Calu3 (cell line): Measurements from ENCODE around the gene PMAIP1. TPM values are rescaled to one million over a fixed set of nuclear protein-coding genes. Genes with fewer than 3 reads are reported as not detected.

Experiments
- BruUV-seq: library from RNA; stranded (reverse); fragments of 400-500 nt; replicated peaks from 2 replicates; lab custom pipeline; 2021; lab: Mats Ljungman, UMichigan
- CTCF ChIA-PET: fragments of 300-600 bp; sonication (Branson Sonifier 250); formaldehyde crosslinking; loops from one replicate; lab custom pipeline; 2022; ENCODE audit warnings: antibody characterized with exemption; lab: Charles Lee
- DNase-seq: peaks from one replicate; pipeline ENCODE4 v3.0.0; 2022
- H3K27ac Mint-ChIP-seq: one replicate; pipeline ENCODE4 v1.8.0; 2022; ENCODE audit warnings: mixed read lengths; ENCODE audit not compliant: unreplicated experiment
- H3K27me3 Mint-ChIP-seq: one replicate; pipeline ENCODE4 v1.8.0; 2022; ENCODE audit warnings: mixed read lengths; ENCODE audit not compliant: unreplicated experiment
- H3K36me3 Mint-ChIP-seq: one replicate; pipeline ENCODE4 v1.8.0; 2022; ENCODE audit warnings: mild to moderate bottlenecking, moderate library complexity, mixed read lengths; ENCODE audit not compliant: insufficient read depth, unreplicated experiment
- H3K4me1 Mint-ChIP-seq: one replicate; pipeline ENCODE4 v1.8.0; 2022; ENCODE audit warnings: mild to moderate bottlenecking, low read depth, mixed read lengths; ENCODE audit not compliant: unreplicated experiment
- H3K4me3 Mint-ChIP-seq: one replicate; pipeline ENCODE4 v1.8.0; 2022; ENCODE audit warnings: mild to moderate bottlenecking, low read depth, moderate library complexity, mixed read lengths; ENCODE audit not compliant: unreplicated experiment
- H3K9me3 Mint-ChIP-seq: one replicate; pipeline ENCODE4 v1.8.0; 2022; ENCODE audit warnings: low read depth, mixed read lengths; ENCODE audit not compliant: unreplicated experiment
- intact Hi-C: fragments of 100-400 bp; cut with micrococcal nuclease; formaldehyde crosslinking; loops from one replicate; pipeline ENCODE4 v1.10.0; 2022; ENCODE audit not compliant: unreplicated experiment
- total RNA-seq: library from RNA; stranded (reverse); gene quantifications from 2 replicates; pipeline ENCODE4 v1.2.3, GENCODE V29; 2022
- TF ChIP-seq, protein P1 (sequence below): fragments of 200-600 bp; IDR thresholded peaks from one replicate; pipeline ENCODE4 v1.8.0; 2022; ENCODE audit warnings: antibody characterized with exemption; ENCODE audit not compliant: unreplicated experiment

Gene PMAIP1
- total RNA-seq, 1 experiment from 2014 or later, result 56.1 TPM

DNA sequence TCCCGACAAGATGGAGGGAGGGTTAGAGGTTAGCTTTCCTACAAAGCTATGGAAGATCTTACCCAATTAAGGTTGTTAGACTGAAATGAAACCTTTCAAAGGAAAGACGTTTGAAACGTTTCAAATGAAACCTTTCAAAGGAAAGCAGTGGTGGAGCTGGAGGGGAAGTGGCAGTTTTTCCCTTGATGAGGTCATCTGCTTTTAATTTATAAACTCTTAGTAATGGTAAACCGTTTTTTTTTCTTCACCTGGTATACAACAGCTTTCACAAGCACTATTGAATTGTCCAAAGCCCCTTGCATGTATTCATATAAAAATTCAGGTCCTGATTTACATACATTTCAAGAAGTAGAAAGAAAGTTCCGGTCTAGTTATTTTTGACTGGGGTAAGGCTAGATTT is 7.4 kb downstream of the PMAIP1 start:
- no peak overlapping the region for H3K4me3 Mint-ChIP-seq
- no peak for DNase-seq
- H3K27ac Mint-ChIP-seq, result peak overlapping the region; percentile 18
- H3K36me3 Mint-ChIP-seq, result peaks cover 27% of the 10 kb centered on the region
- peaks cover 2% of the 10 kb centered on the region for H3K9me3 Mint-ChIP-seq
- intact Hi-C loops, result no loop called here
- TF ChIP-seq, protein P1, sequence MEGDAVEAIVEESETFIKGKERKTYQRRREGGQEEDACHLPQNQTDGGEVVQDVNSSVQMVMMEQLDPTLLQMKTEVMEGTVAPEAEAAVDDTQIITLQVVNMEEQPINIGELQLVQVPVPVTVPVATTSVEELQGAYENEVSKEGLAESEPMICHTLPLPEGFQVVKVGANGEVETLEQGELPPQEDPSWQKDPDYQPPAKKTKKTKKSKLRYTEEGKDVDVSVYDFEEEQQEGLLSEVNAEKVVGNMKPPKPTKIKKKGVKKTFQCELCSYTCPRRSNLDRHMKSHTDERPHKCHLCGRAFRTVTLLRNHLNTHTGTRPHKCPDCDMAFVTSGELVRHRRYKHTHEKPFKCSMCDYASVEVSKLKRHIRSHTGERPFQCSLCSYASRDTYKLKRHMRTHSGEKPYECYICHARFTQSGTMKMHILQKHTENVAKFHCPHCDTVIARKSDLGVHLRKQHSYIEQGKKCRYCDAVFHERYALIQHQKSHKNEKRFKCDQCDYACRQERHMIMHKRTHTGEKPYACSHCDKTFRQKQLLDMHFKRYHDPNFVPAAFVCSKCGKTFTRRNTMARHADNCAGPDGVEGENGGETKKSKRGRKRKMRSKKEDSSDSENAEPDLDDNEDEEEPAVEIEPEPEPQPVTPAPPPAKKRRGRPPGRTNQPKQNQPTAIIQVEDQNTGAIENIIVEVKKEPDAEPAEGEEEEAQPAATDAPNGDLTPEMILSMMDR, result no peak
- CTCF ChIA-PET, result no interaction called here
- BruUV-seq, result no TSS peak
- H3K4me1 Mint-ChIP-seq, result peaks cover 58% of the 10 kb centered on the region
- H3K27me3 Mint-ChIP-seq, result no peaks in the 10 kb centered on the region

DNA sequence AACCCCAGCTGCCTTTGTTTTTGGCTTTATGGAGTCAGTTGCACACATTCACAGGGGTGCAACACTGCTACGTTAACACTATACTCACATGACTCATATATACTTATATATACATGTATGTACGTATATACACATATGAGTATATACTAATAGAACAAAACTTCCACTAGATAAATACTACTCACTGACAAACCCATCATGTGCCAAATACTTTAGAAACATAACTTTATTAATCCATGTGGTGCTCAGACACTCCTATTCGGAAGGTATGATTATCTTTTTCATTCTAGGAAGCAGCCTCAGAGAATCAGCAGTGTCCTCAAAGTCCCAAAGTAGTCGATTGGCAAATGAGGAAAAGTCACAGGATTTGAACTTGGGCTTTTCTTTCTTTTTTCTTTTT is 7.9 kb downstream of the PMAIP1 start:
- TF ChIP-seq, protein P1, result no peak
- Mint-ChIP-seq H3K4me1 (peaks cover 57% of the 10 kb centered on the region), H3K36me3 (peaks cover 22% of the 10 kb centered on the region), H3K27ac (no peak overlapping the region), H3K4me3 (no peak overlapping the region), H3K9me3 (peaks cover 2% of the 10 kb centered on the region), H3K27me3 (no peaks in the 10 kb centered on the region)
- BruUV-seq, result no TSS peak
- CTCF ChIA-PET, result no interaction called here
- no peak for DNase-seq
- intact Hi-C loops, result no loop called here

DNA sequence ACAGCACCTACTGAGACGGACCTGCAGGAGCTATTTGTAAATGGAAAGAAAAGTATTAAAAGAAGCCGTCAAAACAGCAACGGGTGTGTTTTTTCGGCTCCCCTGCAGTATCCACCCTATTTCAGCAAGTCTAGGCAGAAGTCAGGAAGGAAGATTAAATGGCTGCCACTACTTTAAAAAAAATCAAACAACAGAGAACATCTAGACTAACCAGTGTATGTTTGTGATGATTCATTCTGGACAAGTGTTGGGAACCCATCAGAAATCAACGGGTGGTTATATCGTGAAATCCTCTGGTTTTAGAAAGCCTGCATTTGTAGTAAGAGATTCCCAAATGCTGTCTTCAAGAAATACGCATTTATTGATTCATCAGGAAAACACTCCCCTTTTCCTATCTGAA is 9.0 kb downstream of the PMAIP1 start:
- Mint-ChIP-seq H3K4me1 (peaks cover 51% of the 10 kb centered on the region), H3K27me3 (no peaks in the 10 kb centered on the region), H3K4me3 (peak overlapping the region; percentile 57), H3K9me3 (peaks cover 2% of the 10 kb centered on the region), H3K36me3 (peaks cover 13% of the 10 kb centered on the region), H3K27ac (peak overlapping the region; percentile 52)
- CTCF ChIA-PET, result interaction anchor here (1.2 kb wide), 1 partner anchor 10 kb away, joined by 3 read pairs; no protein-coding TSS in a partner anchor
- TF ChIP-seq, protein P1, result no peak
- no peak for DNase-seq
- intact Hi-C loops, result no loop called here
- BruUV-seq, result TSS peak; percentile 56

DNA sequence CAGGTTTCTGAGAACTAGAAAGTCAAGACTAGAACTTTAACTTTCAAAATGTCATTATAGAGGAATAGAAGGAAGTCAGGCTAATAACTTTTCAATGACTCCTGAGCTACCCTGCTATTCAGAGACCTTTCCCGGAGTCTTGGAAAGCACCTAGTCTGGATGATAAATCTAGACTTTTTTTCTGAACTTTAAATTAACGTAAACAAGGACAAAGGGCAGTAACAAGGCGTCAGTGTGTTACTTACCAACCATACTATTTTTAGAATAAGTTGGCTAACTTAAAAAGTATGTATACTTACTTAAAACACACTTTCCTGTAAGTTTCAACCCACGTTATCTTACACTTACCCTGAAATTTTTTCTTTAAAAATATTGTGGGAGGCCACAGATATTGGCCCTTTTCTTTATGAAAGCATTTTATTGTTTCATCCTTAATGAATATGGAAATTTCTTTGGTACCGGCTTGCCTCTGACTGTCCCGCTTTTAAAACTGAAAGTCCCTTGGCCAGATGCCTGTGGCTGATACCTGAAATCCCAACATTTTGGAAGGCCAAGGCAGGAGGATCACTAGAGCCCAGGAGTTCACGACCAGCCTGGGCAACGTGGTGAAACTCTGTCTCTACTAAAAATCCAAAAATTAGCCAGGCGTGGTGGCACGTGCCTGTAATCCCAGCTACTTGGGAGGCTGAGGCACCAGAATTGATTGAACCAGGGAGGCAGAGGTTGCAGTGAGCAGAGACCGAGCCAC is 9.7 kb downstream of the PMAIP1 start:
- Mint-ChIP-seq H3K9me3 (peaks cover 2% of the 10 kb centered on the region), H3K27me3 (no peaks in the 10 kb centered on the region), H3K27ac (peak overlapping the region; percentile 52), H3K36me3 (peaks cover 8% of the 10 kb centered on the region), H3K4me3 (peak overlapping the region; percentile 57), H3K4me1 (peaks cover 47% of the 10 kb centered on the region)
- CTCF ChIA-PET, result interaction anchor here (1.2 kb wide), 1 partner anchor 9 kb away, joined by 3 read pairs; no protein-coding TSS in a partner anchor
- no peak for DNase-seq
- BruUV-seq, result no TSS peak
- TF ChIP-seq, protein P1, result no peak
- intact Hi-C loops, result no loop called here
